Endodermal cell (in vitro differentiated cells): ENCODE results near the gene OSER1. TPM values are rescaled to one million over a fixed set of nuclear protein-coding genes. Genes with fewer than 3 reads are reported as not detected.

Experiments used
- DNase-seq: peaks from one replicate; pipeline ENCODE4 v3.0.0-alpha.2; 2017
- H3K27ac ChIP-seq: 2 replicates; pipeline ENCODE4 v1.5.1; 2013; ENCODE audit warnings: mild to moderate bottlenecking, low read depth, low read length, moderate library complexity
- H3K27me3 ChIP-seq: 2 replicates; pipeline ENCODE4 v1.6.1; 2013; ENCODE audit warnings: mild to moderate bottlenecking, low read length, moderate library complexity; ENCODE audit not compliant: insufficient read depth, control insufficient read depth, poor library complexity, severe bottlenecking
- H3K36me3 ChIP-seq: 2 replicates; pipeline ENCODE4 v1.7.0; 2013; ENCODE audit warnings: mild to moderate bottlenecking, low read length, moderate library complexity; ENCODE audit not compliant: control insufficient read depth, insufficient read depth
- H3K4me1 ChIP-seq: one replicate; pipeline ENCODE4 v1.7.0; 2013; ENCODE audit warnings: low read length; ENCODE audit not compliant: control insufficient read depth, insufficient read depth
- H3K4me3 ChIP-seq: 2 replicates; pipeline ENCODE4 v1.5.1; 2013; ENCODE audit warnings: mild to moderate bottlenecking, low read length, moderate library complexity
- H3K9ac ChIP-seq: 2 replicates; pipeline ENCODE4 v1.6.1; 2013; ENCODE audit warnings: mild to moderate bottlenecking, low read length, moderate library complexity; ENCODE audit not compliant: poor library complexity, severe bottlenecking; ENCODE audit errors: extremely low read depth
- H3K9me3 ChIP-seq: 2 replicates; pipeline ENCODE4 v1.6.1; 2013; ENCODE audit warnings: mild to moderate bottlenecking, low read length, moderate library complexity; ENCODE audit not compliant: control insufficient read depth
- H3K27ac Mint-ChIP-seq: 2 replicates; pipeline ENCODE4 v1.8.0; 2020; ENCODE audit warnings: mixed read lengths
- H3K27me3 Mint-ChIP-seq: 2 replicates; pipeline ENCODE4 v1.8.0; 2021; ENCODE audit warnings: mild to moderate bottlenecking, mixed read lengths; ENCODE audit not compliant: insufficient read depth
- H3K36me3 Mint-ChIP-seq: 2 replicates; pipeline ENCODE4 v1.8.0; 2020; ENCODE audit warnings: low read depth, mixed read lengths
- H3K4me1 Mint-ChIP-seq: 2 replicates; pipeline ENCODE4 v1.8.0; 2020; ENCODE audit warnings: mixed read lengths
- H3K4me3 Mint-ChIP-seq: 2 replicates; pipeline ENCODE4 v1.8.0; 2020; ENCODE audit warnings: mild to moderate bottlenecking, moderate library complexity, mixed read lengths
- H3K9me3 Mint-ChIP-seq: 2 replicates; pipeline ENCODE4 v1.8.0; 2020; ENCODE audit warnings: mild to moderate bottlenecking, mixed read lengths
- WGBS, 2 experiments: methylation state at CpG; one replicate each; pipeline versions ENCODE4 v1.1.5 to v1.1.7; 2013; ENCODE audit warnings: missing lambda C conversion rate in 2 of 2, mixed read lengths in 1 of 2; ENCODE audit not compliant: insufficient coverage in 1 of 2, insufficient read length in 1 of 2; 5-methylcytosine and 5-hydroxymethylcytosine counted together
- long read RNA-seq, 4 experiments: library from polyadenylated mRNA in 2 of 4; library from RNA in 1 of 4; library from capped mRNA in 1 of 4; stranded (forward) in 3 of 4; unstranded in 1 of 4; transcript quantifications; one replicate each; pipeline ENCODE4 v2.0.0, GENCODE V29; 2020 to 2021; ENCODE audit warnings: inconsistent platforms in 1 of 4
- polyA plus RNA-seq, 2 experiments: library from polyadenylated mRNA; stranded (reverse); fragments of 50-300 nt; gene quantifications; one replicate each; pipeline ENCODE4 v1.2.3, GENCODE V29; 2013
- total RNA-seq, 2 donors: library from RNA; stranded (reverse); fragmentation: NEBNext Ultra II Directional in 1 of 2; extraction: Animal tissue kit (Norgen Biotek cat#: 25700) in 1 of 2; gene quantifications; 2 replicates in 1 of 2; 3 replicates in 1 of 2; pipeline ENCODE4 v1.2.1, GENCODE V29; 2021
- TF ChIP-seq, protein P1 (sequence below): fragments of 200-600 bp; sonication (generic); conservative IDR thresholded peaks from 2 replicates; pipeline ENCODE4 v1.5.0; 2021; ENCODE audit warnings: antibody characterized with exemption, mild to moderate bottlenecking

OSER1 gene
- 10 to 100 TPM; 34.2 to 38.7 TPM for total RNA-seq
- 41.1 TPM for polyA plus RNA-seq (2013, experiment 1 of 2)
- polyA plus RNA-seq (2013, experiment 2 of 2), result 40.1 TPM
- long read RNA-seq, experiment 1, transcript OSER1-201 (4 exons, 1,572 nt), result major isoform, 14 of 24 reads
- long read RNA-seq, experiment 1, partial matches to known transcripts, result 10 of 24 reads
- long read RNA-seq, experiment 1, other reads (novel, unspliced or antisense), result 0 of 24 reads
- long read RNA-seq, experiment 2, transcript OSER1-201 (4 exons, 1,572 nt), result major isoform, 87 of 106 reads
- long read RNA-seq, experiment 2, partial matches to known transcripts, result 10 of 106 reads
- long read RNA-seq, experiment 2, other reads (novel, unspliced or antisense), result 9 of 106 reads
- long read RNA-seq, experiment 3, transcript OSER1-201 (4 exons, 1,572 nt), result major isoform, 192 of 212 reads
- long read RNA-seq, experiment 3, partial matches to known transcripts, result 8 of 212 reads
- long read RNA-seq, experiment 3, other reads (novel, unspliced or antisense), result 12 of 212 reads
- long read RNA-seq, experiment 4, transcript OSER1-201 (4 exons, 1,572 nt), result major isoform, 154 of 173 reads
- long read RNA-seq, experiment 4, partial matches to known transcripts, result 4 of 173 reads
- long read RNA-seq, experiment 4, other reads (novel, unspliced or antisense), result 15 of 173 reads

- peaks cover 41% of the 10 kb centered on the region for H3K4me1 Mint-ChIP-seq
- DNase-seq, result peak; percentile 99
- H3K27ac Mint-ChIP-seq, result peak within 1 kb of the TSS; percentile 99
- H3K9me3 ChIP-seq, result no peaks in the 10 kb centered on the region
- peaks cover 17% of the 10 kb centered on the region for H3K36me3 ChIP-seq
- no peaks in the 10 kb centered on the region for H3K4me1 ChIP-seq
- TF ChIP-seq, protein P1, sequence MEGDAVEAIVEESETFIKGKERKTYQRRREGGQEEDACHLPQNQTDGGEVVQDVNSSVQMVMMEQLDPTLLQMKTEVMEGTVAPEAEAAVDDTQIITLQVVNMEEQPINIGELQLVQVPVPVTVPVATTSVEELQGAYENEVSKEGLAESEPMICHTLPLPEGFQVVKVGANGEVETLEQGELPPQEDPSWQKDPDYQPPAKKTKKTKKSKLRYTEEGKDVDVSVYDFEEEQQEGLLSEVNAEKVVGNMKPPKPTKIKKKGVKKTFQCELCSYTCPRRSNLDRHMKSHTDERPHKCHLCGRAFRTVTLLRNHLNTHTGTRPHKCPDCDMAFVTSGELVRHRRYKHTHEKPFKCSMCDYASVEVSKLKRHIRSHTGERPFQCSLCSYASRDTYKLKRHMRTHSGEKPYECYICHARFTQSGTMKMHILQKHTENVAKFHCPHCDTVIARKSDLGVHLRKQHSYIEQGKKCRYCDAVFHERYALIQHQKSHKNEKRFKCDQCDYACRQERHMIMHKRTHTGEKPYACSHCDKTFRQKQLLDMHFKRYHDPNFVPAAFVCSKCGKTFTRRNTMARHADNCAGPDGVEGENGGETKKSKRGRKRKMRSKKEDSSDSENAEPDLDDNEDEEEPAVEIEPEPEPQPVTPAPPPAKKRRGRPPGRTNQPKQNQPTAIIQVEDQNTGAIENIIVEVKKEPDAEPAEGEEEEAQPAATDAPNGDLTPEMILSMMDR, result no peak
- peak within 1 kb of the TSS; percentile 96 for H3K27ac ChIP-seq
- peak within 1 kb of the TSS; percentile 98 for H3K4me3 ChIP-seq
- peaks cover 10% of the 10 kb centered on the region for H3K36me3 Mint-ChIP-seq
- no peaks in the 10 kb centered on the region for H3K9me3 Mint-ChIP-seq
- no peaks in the 10 kb centered on the region for H3K27me3 Mint-ChIP-seq
- H3K4me3 Mint-ChIP-seq, result peak within 1 kb of the TSS; percentile 99
- 0 to 2% methylated on average over 13 to 79 of the region's 79 CpGs for WGBS, 2 experiments
- H3K9ac ChIP-seq, result peak within 1 kb of the TSS; percentile 97
- H3K27me3 ChIP-seq, result no peaks in the 10 kb centered on the region
Observed at GRCh38 chr20:44210406-44211176, at the start of gene OSER1. Gene OSER1 (minus strand): TSS chr20:44210771. CDS start chr20:44206957, 3,814 bp downstream.

- no peaks in the 10 kb centered on the region for H3K36me3 Mint-ChIP-seq
- Histone ChIP-seq H3K36me3 (no peaks in the 10 kb centered on the region), H3K4me1 (peaks cover 4% of the 10 kb centered on the region), H3K9ac (no peak overlapping the region), H3K27me3 (peaks cover 34% of the 10 kb centered on the region), H3K4me3 (no peak overlapping the region), H3K27ac (no peak overlapping the region), H3K9me3 (no peaks in the 10 kb centered on the region)
- H3K4me3 Mint-ChIP-seq, result no peak overlapping the region
- H3K9me3 Mint-ChIP-seq, result no peaks in the 10 kb centered on the region
- peaks cover 12% of the 10 kb centered on the region for H3K4me1 Mint-ChIP-seq
- 90 to 94% methylated on average over 25 to 28 of the region's 28 CpGs for WGBS, 2 experiments
- peak overlapping the region; percentile 46 for H3K27ac Mint-ChIP-seq
- no peak for DNase-seq
- peaks cover 38% of the 10 kb centered on the region for H3K27me3 Mint-ChIP-seq
- TF ChIP-seq, protein P1, result no peak
Observed at GRCh38 chr20:44258226-44258890, 47.8 kb upstream of the OSER1 start.

DNA sequence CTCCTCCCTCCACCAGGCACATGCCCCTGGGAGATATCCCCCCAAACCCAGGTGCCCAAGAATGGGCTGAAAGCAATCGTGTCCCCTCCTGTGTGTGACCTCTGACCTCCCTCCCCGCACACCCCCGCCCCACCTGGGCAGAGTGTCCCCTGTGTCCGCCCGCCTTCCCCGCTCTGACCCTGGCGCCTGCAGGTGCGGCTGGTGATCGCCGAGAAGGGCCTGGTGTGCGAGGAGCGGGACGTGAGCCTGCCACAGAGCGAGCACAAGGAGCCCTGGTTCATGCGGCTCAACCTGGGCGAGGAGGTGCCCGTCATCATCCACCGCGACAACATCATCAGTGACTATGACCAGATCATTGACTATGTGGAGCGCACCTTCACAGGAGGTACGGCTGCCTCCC, 46.4 kb upstream of the OSER1 start:
- H3K27me3 Mint-ChIP-seq, result peaks cover 37% of the 10 kb centered on the region

More for the DNA sequence above, 46.4 kb upstream of the OSER1 start:
- Mint-ChIP-seq H3K4me3 (no peak overlapping the region), H3K4me1 (peaks cover 12% of the 10 kb centered on the region), H3K36me3 (no peaks in the 10 kb centered on the region), H3K27ac (no peak overlapping the region), H3K9me3 (no peaks in the 10 kb centered on the region)
- 91 to 97% methylated on average over 15 to 21 of the region's 21 CpGs for WGBS, 2 experiments
- peaks cover 31% of the 10 kb centered on the region for H3K27me3 ChIP-seq
- TF ChIP-seq, protein P1, result no peak
- no peak overlapping the region for H3K4me3 ChIP-seq
- no peaks in the 10 kb centered on the region for H3K36me3 ChIP-seq
- H3K9me3 ChIP-seq, result no peaks in the 10 kb centered on the region
- H3K27ac ChIP-seq, result no peak overlapping the region
- H3K4me1 ChIP-seq, result peaks cover 4% of the 10 kb centered on the region
- no peak for DNase-seq
- H3K9ac ChIP-seq, result no peak overlapping the region
